HFFc6 (cell line): Measurements from ENCODE around the gene EPHA2. TPM values are rescaled to one million over a fixed set of nuclear protein-coding genes. Genes with fewer than 3 reads are reported as not detected.
"Not testable (repeated sequence)": the region's sequence is repeated elsewhere in the genome, so short reads cannot be mapped to it uniquely, and the experiment has no call there.

Source experiments
- DNase-seq: peaks from one replicate; pipeline ENCODE4 v3.0.0-alpha.2; 2018
- H3K27ac Mint-ChIP-seq: 2 replicates; pipeline ENCODE4 v1.8.0; 2020; ENCODE audit warnings: mild to moderate bottlenecking, mixed read lengths
- H3K27me3 Mint-ChIP-seq: 2 replicates; pipeline ENCODE4 v1.8.0; 2021; ENCODE audit warnings: mild to moderate bottlenecking, moderate library complexity, mixed read lengths; ENCODE audit not compliant: insufficient read depth
- H3K36me3 Mint-ChIP-seq: 2 replicates; pipeline ENCODE4 v1.8.0; 2021; ENCODE audit warnings: low read depth, mixed read lengths
- H3K4me1 Mint-ChIP-seq: 2 replicates; pipeline ENCODE4 v1.8.0; 2020; ENCODE audit warnings: low read depth, mixed read lengths
- H3K4me3 Mint-ChIP-seq: 2 replicates; pipeline ENCODE4 v1.8.0; 2020; ENCODE audit warnings: mild to moderate bottlenecking, moderate library complexity, mixed read lengths
- H3K9me3 Mint-ChIP-seq: 2 replicates; pipeline ENCODE4 v1.8.0; 2020; ENCODE audit warnings: mild to moderate bottlenecking, mixed read lengths
- total RNA-seq, 6 experiments: library from RNA; stranded (reverse); fragmentation: NEBNext Ultra II Directional; extraction: Animal tissue kit (Norgen Biotek cat#: 25700); gene quantifications; 2 replicates in 1 of 6; 3 replicates in 5 of 6; pipeline ENCODE4 v1.2.3, GENCODE V29; 2021
- TF ChIP-seq, protein P1 (sequence below): fragments of 200-600 bp; sonication (generic); IDR thresholded peaks from 2 replicates; pipeline ENCODE4 v1.5.0; 2021; ENCODE audit warnings: antibody characterized with exemption, mild to moderate bottlenecking

Gene EPHA2
- total RNA-seq, 6 experiments from 2014 or later: 77.3 to 106 (median 81.2) TPM

- DNase-seq: no peak
- H3K27me3 Mint-ChIP-seq: peaks cover 7% of the 10 kb centered on the region
- no peak overlapping the region for H3K4me3 Mint-ChIP-seq
- TF ChIP-seq, protein P1, sequence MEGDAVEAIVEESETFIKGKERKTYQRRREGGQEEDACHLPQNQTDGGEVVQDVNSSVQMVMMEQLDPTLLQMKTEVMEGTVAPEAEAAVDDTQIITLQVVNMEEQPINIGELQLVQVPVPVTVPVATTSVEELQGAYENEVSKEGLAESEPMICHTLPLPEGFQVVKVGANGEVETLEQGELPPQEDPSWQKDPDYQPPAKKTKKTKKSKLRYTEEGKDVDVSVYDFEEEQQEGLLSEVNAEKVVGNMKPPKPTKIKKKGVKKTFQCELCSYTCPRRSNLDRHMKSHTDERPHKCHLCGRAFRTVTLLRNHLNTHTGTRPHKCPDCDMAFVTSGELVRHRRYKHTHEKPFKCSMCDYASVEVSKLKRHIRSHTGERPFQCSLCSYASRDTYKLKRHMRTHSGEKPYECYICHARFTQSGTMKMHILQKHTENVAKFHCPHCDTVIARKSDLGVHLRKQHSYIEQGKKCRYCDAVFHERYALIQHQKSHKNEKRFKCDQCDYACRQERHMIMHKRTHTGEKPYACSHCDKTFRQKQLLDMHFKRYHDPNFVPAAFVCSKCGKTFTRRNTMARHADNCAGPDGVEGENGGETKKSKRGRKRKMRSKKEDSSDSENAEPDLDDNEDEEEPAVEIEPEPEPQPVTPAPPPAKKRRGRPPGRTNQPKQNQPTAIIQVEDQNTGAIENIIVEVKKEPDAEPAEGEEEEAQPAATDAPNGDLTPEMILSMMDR: no peak
- peaks cover 4% of the 10 kb centered on the region; the same call in 1 of the 2 replicates for H3K4me1 Mint-ChIP-seq
- no peak overlapping the region for H3K27ac Mint-ChIP-seq
- no peaks in the 10 kb centered on the region for H3K36me3 Mint-ChIP-seq
- no peaks in the 10 kb centered on the region for H3K9me3 Mint-ChIP-seq
These were observed 46.7 kb upstream of the EPHA2 start for GRCh38 chr1:16202281-16203210.

- H3K4me3 Mint-ChIP-seq: no peak overlapping the region
- H3K27ac Mint-ChIP-seq: no peak overlapping the region
These were observed 43.8 kb upstream of the EPHA2 start for GRCh38 chr1:16199700-16200099.

DNA sequence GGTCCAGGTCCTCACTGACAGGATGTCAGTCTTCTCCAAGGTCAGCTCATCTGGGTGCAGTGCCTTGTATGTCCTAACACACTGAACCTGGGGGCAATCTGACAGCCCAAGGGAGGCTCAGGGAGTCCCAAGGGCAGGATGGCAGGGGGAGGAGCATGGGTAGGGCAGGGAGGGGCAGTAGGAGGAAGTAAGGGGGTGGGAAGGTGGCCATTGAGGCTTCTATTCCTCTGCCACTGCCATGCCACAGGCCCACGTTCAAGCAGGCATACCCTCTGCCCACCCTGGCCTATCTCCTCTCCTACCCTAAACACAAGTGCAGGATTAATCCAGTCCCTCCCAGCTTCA is 43.3 kb upstream of the EPHA2 start:
- Mint-ChIP-seq H3K4me1 (no peaks in the 10 kb centered on the region), H3K9me3 (no peaks in the 10 kb centered on the region), H3K27me3 (peaks cover 5% of the 10 kb centered on the region; the same call in 1 of the 2 replicates), H3K27ac (no peak overlapping the region; the same call in 1 of the 2 replicates), H3K4me3 (no peak overlapping the region), H3K36me3 (no peaks in the 10 kb centered on the region)
- TF ChIP-seq, protein P1: no peak
- DNase-seq: no peak

More at GRCh38 chr1:16199700-16200099, 43.8 kb upstream of the EPHA2 start:
- Mint-ChIP-seq H3K4me1 (no peaks in the 10 kb centered on the region), H3K36me3 (no peaks in the 10 kb centered on the region), H3K27me3 (peaks cover 5% of the 10 kb centered on the region; the same call in 1 of the 2 replicates), H3K9me3 (no peaks in the 10 kb centered on the region)
- TF ChIP-seq, protein P1: no peak
- no peak for DNase-seq

- Mint-ChIP-seq H3K27ac (no peak overlapping the region; the same call in 1 of the 2 replicates), H3K27me3 (peaks cover 5% of the 10 kb centered on the region; the same call in 1 of the 2 replicates), H3K4me1 (no peaks in the 10 kb centered on the region), H3K4me3 (no peak overlapping the region), H3K36me3 (no peaks in the 10 kb centered on the region), H3K9me3 (no peaks in the 10 kb centered on the region)
- TF ChIP-seq, protein P1: no peak
- no peak for DNase-seq
These were observed 42.7 kb upstream of the EPHA2 start for GRCh38 chr1:16198444-16199156.

GRCh38 chr1:16196874-16197273 is 41.0 kb upstream of the EPHA2 start:
- no peak overlapping the region for H3K27ac Mint-ChIP-seq
- no peak for DNase-seq
- no peaks in the 10 kb centered on the region for H3K4me1 Mint-ChIP-seq
- TF ChIP-seq, protein P1: no peak
- H3K27me3 Mint-ChIP-seq: peaks cover 3% of the 10 kb centered on the region; the same call in 1 of the 2 replicates
- H3K36me3 Mint-ChIP-seq: no peaks in the 10 kb centered on the region
- no peak overlapping the region for H3K4me3 Mint-ChIP-seq
- H3K9me3 Mint-ChIP-seq: no peaks in the 10 kb centered on the region

- not testable (repeated sequence) for H3K27ac Mint-ChIP-seq, H3K36me3 Mint-ChIP-seq, H3K27me3 Mint-ChIP-seq, H3K4me3 Mint-ChIP-seq, H3K4me1 Mint-ChIP-seq, H3K9me3 Mint-ChIP-seq, DNase-seq
These were observed 40.3 kb upstream of the EPHA2 start for GRCh38 chr1:16196139-16196538.
